ENCODE measurements around the gene GCH1.

DNA sequence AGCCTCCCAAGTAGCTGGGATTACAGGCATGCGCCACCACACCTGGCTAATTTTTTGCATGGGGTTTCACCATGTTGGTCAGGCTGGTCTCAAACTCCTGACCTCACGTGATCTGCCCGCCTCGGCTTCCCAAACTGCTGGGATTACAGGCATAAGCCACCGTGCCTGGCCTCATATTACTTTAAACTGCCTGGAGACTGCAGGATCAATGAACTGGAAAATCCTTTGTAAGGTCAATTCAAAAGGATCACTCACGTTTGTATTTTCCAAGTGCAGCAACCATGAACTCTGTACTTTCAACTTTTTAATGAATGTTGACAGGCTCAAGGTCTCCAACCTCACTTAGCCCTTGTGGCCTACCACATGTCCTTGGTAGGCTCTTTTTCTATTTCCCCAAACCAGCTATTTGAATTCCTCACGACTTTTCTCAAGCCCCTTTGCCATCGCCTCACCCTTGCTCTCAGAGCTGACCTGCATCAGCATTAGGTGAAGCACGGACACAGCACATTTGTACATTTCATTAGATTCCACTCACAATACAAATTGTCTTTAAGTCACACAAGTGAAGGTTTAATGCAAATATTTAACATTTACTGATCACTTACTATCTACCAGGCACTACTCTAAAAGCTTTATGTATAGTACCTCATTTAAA lies 42.2 kb upstream of the GCH1 start:
- TF ChIP-seq, protein P1, sequence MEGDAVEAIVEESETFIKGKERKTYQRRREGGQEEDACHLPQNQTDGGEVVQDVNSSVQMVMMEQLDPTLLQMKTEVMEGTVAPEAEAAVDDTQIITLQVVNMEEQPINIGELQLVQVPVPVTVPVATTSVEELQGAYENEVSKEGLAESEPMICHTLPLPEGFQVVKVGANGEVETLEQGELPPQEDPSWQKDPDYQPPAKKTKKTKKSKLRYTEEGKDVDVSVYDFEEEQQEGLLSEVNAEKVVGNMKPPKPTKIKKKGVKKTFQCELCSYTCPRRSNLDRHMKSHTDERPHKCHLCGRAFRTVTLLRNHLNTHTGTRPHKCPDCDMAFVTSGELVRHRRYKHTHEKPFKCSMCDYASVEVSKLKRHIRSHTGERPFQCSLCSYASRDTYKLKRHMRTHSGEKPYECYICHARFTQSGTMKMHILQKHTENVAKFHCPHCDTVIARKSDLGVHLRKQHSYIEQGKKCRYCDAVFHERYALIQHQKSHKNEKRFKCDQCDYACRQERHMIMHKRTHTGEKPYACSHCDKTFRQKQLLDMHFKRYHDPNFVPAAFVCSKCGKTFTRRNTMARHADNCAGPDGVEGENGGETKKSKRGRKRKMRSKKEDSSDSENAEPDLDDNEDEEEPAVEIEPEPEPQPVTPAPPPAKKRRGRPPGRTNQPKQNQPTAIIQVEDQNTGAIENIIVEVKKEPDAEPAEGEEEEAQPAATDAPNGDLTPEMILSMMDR (IDR thresholded peaks at IDR 0.05): no peak
- TF ChIP-seq EP300 (IDR thresholded peaks at IDR 0.05): no peak

All from gastroesophageal sphincter (tissue), 3 donors.